Lung (tissue), 12 donors: ENCODE measurements around the gene VSTM2B. TPM values are rescaled to one million over a fixed set of nuclear protein-coding genes. Genes with fewer than 3 reads are reported as not detected.

Source experiments
- ATAC-seq: fragments of 200-7000 bp; cut with Tn5 transposase; one replicate; pipeline ENCODE4 v1.9.1; 2020; ENCODE audit warnings: moderate number of reproducible peaks; ENCODE audit not compliant: insufficient read depth, low FRiP score
- DNase-seq, 3 donors: peaks; one replicate each; pipeline ENCODE4 v3.0.0-alpha.2; 2013 to 2017
- H3K27ac ChIP-seq, 2 donors: one replicate each; pipeline ENCODE4 v1.5.1; 2013; ENCODE audit warnings: mild to moderate bottlenecking in 2 of 2, moderate library complexity in 2 of 2, control low read depth in 1 of 2, inconsistent platforms in 1 of 2, low read depth in 1 of 2, low read length in 1 of 2
- H3K27me3 ChIP-seq, 3 donors: one replicate each; pipeline ENCODE4 v1.5.1; 2013; ENCODE audit warnings: low read length in 2 of 3; ENCODE audit not compliant: control insufficient read depth in 3 of 3, insufficient read depth in 3 of 3
- H3K36me3 ChIP-seq, 4 donors: one replicate each; pipeline ENCODE4 v1.5.1; 2013; ENCODE audit warnings: low read length in 4 of 4, mild to moderate bottlenecking in 1 of 4, moderate library complexity in 1 of 4; ENCODE audit not compliant: control insufficient read depth in 4 of 4, insufficient read depth in 4 of 4
- H3K4me1 ChIP-seq, 5 donors: one replicate each; pipeline ENCODE4 v1.5.1; 2013; ENCODE audit warnings: low read length in 5 of 5, mild to moderate bottlenecking in 2 of 5, moderate library complexity in 1 of 5; ENCODE audit not compliant: control insufficient read depth in 5 of 5, insufficient read depth in 5 of 5
- H3K4me3 ChIP-seq: one replicate; pipeline ENCODE4 v1.5.1; 2013; ENCODE audit warnings: mild to moderate bottlenecking, control low read depth, moderate library complexity
- H3K9ac ChIP-seq, 2 donors: one replicate each; pipeline ENCODE4 v1.5.1; 2013; ENCODE audit warnings: low read length in 2 of 2, control low read depth in 1 of 2; ENCODE audit not compliant: insufficient read depth in 1 of 2
- H3K9me3 ChIP-seq, 4 donors: one replicate each; pipeline ENCODE4 v1.5.1; 2013; ENCODE audit warnings: low read length in 3 of 4, mild to moderate bottlenecking in 1 of 4, moderate library complexity in 1 of 4; ENCODE audit not compliant: control insufficient read depth in 4 of 4, insufficient read depth in 3 of 4
- WGBS, 2 donors: extraction: QIAGEN DNeasy Blood & Tissue Kit; methylation state at CpG; one replicate each; pipeline ENCODE4 v1.1.7; 2013; 5-methylcytosine and 5-hydroxymethylcytosine counted together
- polyA plus RNA-seq, 2 donors: library from polyadenylated mRNA; stranded (reverse); fragments of 200-250 nt; gene quantifications; one replicate each; pipeline ENCODE4 v1.2.1, GENCODE V29; 2013
- total RNA-seq, 2 donors: library from RNA; depleted of rRNA in 1 of 2; stranded (reverse); fragments of >200 nt in 1 of 2; gene quantifications; one replicate each; pipeline ENCODE4 v1.2.1, GENCODE V29; 2014 to 2021
- TF ChIP-seq, protein P1 (sequence below): IDR thresholded peaks from 2 replicates; pipeline ENCODE4 v1.5.1; 2012; ENCODE audit warnings: mild to moderate bottlenecking; ENCODE audit errors: control extremely low read depth, extremely low read depth
- donor health status: control.
- donor health status: control.
- donor health status: Bipolar disorder and iron deficiency.
- donor health status: healthy.
- donor health status: DM: yes; HTN: yes; CAD: no.

VSTM2B gene
- total and polyA plus RNA-seq, 4 donors: not detected

GRCh38 chr19:29517412-29517811, 8.4 kb upstream of the VSTM2B start:
- Histone ChIP-seq H3K9ac (no peak overlapping the region), H3K9me3 (peaks cover 0 to 2% (median 0%) of the 10 kb centered on the region in 4 donors), H3K27me3 (peaks cover 0 to 25% (median 12%) of the 10 kb centered on the region in 3 donors), H3K4me1 (no peaks in the 10 kb centered on the region), H3K36me3 (no peaks in the 10 kb centered on the region), H3K27ac (no peak overlapping the region), H3K4me3 (no peak overlapping the region)
- WGBS, 2 donors: 66 to 68% methylated on average over 4 of the region's 4 CpGs
- ATAC-seq (no peak), DNase-seq (no peak)
- TF ChIP-seq, protein P1, sequence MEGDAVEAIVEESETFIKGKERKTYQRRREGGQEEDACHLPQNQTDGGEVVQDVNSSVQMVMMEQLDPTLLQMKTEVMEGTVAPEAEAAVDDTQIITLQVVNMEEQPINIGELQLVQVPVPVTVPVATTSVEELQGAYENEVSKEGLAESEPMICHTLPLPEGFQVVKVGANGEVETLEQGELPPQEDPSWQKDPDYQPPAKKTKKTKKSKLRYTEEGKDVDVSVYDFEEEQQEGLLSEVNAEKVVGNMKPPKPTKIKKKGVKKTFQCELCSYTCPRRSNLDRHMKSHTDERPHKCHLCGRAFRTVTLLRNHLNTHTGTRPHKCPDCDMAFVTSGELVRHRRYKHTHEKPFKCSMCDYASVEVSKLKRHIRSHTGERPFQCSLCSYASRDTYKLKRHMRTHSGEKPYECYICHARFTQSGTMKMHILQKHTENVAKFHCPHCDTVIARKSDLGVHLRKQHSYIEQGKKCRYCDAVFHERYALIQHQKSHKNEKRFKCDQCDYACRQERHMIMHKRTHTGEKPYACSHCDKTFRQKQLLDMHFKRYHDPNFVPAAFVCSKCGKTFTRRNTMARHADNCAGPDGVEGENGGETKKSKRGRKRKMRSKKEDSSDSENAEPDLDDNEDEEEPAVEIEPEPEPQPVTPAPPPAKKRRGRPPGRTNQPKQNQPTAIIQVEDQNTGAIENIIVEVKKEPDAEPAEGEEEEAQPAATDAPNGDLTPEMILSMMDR: no peak

GRCh38 chr19:29517946-29518345, 7.8 kb upstream of the VSTM2B start:
- Histone ChIP-seq H3K9ac (no peak overlapping the region), H3K27ac (no peak overlapping the region), H3K9me3 (peaks cover 0 to 2% (median 0%) of the 10 kb centered on the region in 4 donors), H3K27me3 (peaks cover 0 to 26% (median 14%) of the 10 kb centered on the region in 3 donors), H3K4me3 (no peak overlapping the region), H3K36me3 (no peaks in the 10 kb centered on the region), H3K4me1 (no peaks in the 10 kb centered on the region)
- TF ChIP-seq, protein P1: no peak
- ATAC-seq (no peak), DNase-seq (no peak)
- WGBS, 2 donors: 76 to 78% methylated on average over 4 of the region's 4 CpGs

DNA sequence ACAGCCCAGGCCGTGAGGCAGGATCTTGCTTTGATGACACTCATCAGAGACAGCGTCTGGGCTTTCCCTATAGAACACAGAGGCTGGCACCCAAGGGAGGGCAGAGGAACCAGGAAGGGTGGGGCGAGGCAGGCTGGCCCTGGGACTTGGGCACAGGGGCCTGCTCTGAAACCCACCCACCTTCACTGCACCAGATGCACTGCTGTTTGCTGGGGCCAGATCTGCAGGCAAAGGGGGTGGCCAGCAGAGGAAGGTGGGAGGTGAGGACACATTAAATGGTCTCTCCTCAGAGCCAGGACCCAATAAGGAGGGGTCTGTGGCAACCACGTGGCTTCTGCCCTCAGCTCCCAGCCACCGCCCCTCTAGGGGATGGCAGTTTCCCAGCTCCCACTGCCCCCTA, 6.6 kb upstream of the VSTM2B start:
- Histone ChIP-seq H3K4me1 (no peaks in the 10 kb centered on the region), H3K9me3 (peaks cover 0 to 2% (median 0%) of the 10 kb centered on the region in 4 donors), H3K4me3 (no peak overlapping the region), H3K27ac (no peak overlapping the region), H3K36me3 (no peaks in the 10 kb centered on the region), H3K27me3 (peaks cover 8 to 37% (median 26%) of the 10 kb centered on the region in 3 donors), H3K9ac (no peak overlapping the region)
- DNase-seq: no peak
- WGBS, 2 donors: 64 to 69% methylated on average over 5 of the region's 5 CpGs
- no peak for ATAC-seq
- TF ChIP-seq, protein P1: no peak

- Histone ChIP-seq H3K4me3 (no peak overlapping the region), H3K4me1 (no peaks in the 10 kb centered on the region), H3K27ac (no peak overlapping the region), H3K27me3 (peaks cover 14 to 42% (median 34%) of the 10 kb centered on the region in 3 donors), H3K9me3 (peaks cover 0 to 2% (median 0%) of the 10 kb centered on the region in 4 donors), H3K36me3 (no peaks in the 10 kb centered on the region), H3K9ac (no peak overlapping the region)
- DNase-seq (no peak), ATAC-seq (no peak)
- WGBS, 2 donors: 71 to 72% methylated on average over 8 of the region's 8 CpGs
- TF ChIP-seq, protein P1: no peak
Observed at GRCh38 chr19:29519931-29520330, 5.9 kb upstream of the VSTM2B start.
